Activated naive CD8-positive, alpha-beta T cell treated with anti-CD3 and anti-CD28 coated beads for 36 hours (primary cell): ENCODE results near the gene CDH11. TPM values are rescaled to one million over a fixed set of nuclear protein-coding genes. Genes with fewer than 3 reads are reported as not detected.

Source experiments
- DNase-seq: peaks from one replicate; pipeline ENCODE4 v3.0.0; 2021
- H3K27ac Mint-ChIP-seq: one replicate; pipeline ENCODE4 v1.8.0; 2022; ENCODE audit warnings: mild to moderate bottlenecking, moderate library complexity, mixed read lengths
- H3K27me3 Mint-ChIP-seq: one replicate; pipeline ENCODE4 v1.8.0; 2022; ENCODE audit warnings: mild to moderate bottlenecking, mixed read lengths
- H3K36me3 Mint-ChIP-seq: one replicate; pipeline ENCODE4 v1.8.0; 2021; ENCODE audit warnings: mild to moderate bottlenecking, mixed read lengths
- H3K4me1 Mint-ChIP-seq: one replicate; pipeline ENCODE4 v1.8.0; 2021; ENCODE audit warnings: mixed read lengths
- H3K4me3 Mint-ChIP-seq: one replicate; pipeline ENCODE4 v1.8.0; 2022; ENCODE audit warnings: mild to moderate bottlenecking, moderate library complexity, mixed read lengths
- H3K9me3 Mint-ChIP-seq: one replicate; pipeline ENCODE4 v1.8.0; 2022; ENCODE audit warnings: mixed read lengths
- total RNA-seq, 2 experiments: library from RNA; stranded (reverse); gene quantifications; one replicate each; pipeline ENCODE4 v1.2.3, GENCODE V29; 2021

CDH11 gene
- total RNA-seq, 2 experiments from 2014 or later, result not detected

GRCh38 chr16:65002265-65002664, 119.6 kb downstream of the CDH11 start:
- Mint-ChIP-seq H3K36me3 (no peaks in the 10 kb centered on the region), H3K27ac (no peak overlapping the region), H3K9me3 (no peaks in the 10 kb centered on the region), H3K4me1 (no peaks in the 10 kb centered on the region), H3K4me3 (no peak overlapping the region), H3K27me3 (no peaks in the 10 kb centered on the region)
- DNase-seq, result no peak

GRCh38 chr16:65000654-65001053, 121.2 kb downstream of the CDH11 start:
- DNase-seq, result no peak
- H3K36me3 Mint-ChIP-seq, result no peaks in the 10 kb centered on the region
- H3K4me1 Mint-ChIP-seq, result no peaks in the 10 kb centered on the region
- no peak overlapping the region for H3K27ac Mint-ChIP-seq
- no peak overlapping the region for H3K4me3 Mint-ChIP-seq
- no peaks in the 10 kb centered on the region for H3K27me3 Mint-ChIP-seq
- no peaks in the 10 kb centered on the region for H3K9me3 Mint-ChIP-seq

DNA sequence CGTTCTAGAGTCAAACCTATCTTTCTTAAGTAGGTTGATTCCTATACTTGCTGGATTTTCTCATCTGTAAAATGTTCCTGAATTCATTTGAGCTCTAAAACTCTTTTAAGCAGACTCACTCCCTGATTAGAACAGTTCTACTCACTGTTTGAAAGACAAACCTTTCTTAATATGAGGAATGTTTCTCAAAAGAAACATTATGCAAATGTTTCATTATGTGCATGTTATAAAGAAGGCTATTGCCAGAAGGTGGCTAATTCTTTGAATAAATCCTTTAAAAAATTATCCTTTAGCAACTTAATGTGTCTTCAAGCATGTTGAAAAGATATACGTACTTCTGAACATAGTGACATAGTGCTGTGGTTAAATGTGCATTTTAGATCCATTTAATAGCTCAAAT, 124.1 kb downstream of the CDH11 start:
- Mint-ChIP-seq H3K27ac (no peak overlapping the region), H3K9me3 (peaks cover 2% of the 10 kb centered on the region), H3K27me3 (no peaks in the 10 kb centered on the region), H3K36me3 (no peaks in the 10 kb centered on the region), H3K4me3 (no peak overlapping the region), H3K4me1 (no peaks in the 10 kb centered on the region)
- no peak for DNase-seq

- no peaks in the 10 kb centered on the region for H3K4me1 Mint-ChIP-seq
- H3K27me3 Mint-ChIP-seq, result no peaks in the 10 kb centered on the region
- H3K36me3 Mint-ChIP-seq, result no peaks in the 10 kb centered on the region
- DNase-seq, result no peak
- no peak overlapping the region for H3K27ac Mint-ChIP-seq
- peaks cover 2% of the 10 kb centered on the region for H3K9me3 Mint-ChIP-seq
- no peak overlapping the region for H3K4me3 Mint-ChIP-seq
Measured at GRCh38 chr16:64997121-64997520, 124.7 kb downstream of the CDH11 start.

- H3K27me3 Mint-ChIP-seq, result no peaks in the 10 kb centered on the region
- H3K36me3 Mint-ChIP-seq, result no peaks in the 10 kb centered on the region
- H3K9me3 Mint-ChIP-seq, result peaks cover 2% of the 10 kb centered on the region
- DNase-seq, result no peak
- H3K4me3 Mint-ChIP-seq, result no peak overlapping the region
- H3K27ac Mint-ChIP-seq, result no peak overlapping the region
- no peaks in the 10 kb centered on the region for H3K4me1 Mint-ChIP-seq
Measured at GRCh38 chr16:64996641-64997040, 125.2 kb downstream of the CDH11 start.

DNA sequence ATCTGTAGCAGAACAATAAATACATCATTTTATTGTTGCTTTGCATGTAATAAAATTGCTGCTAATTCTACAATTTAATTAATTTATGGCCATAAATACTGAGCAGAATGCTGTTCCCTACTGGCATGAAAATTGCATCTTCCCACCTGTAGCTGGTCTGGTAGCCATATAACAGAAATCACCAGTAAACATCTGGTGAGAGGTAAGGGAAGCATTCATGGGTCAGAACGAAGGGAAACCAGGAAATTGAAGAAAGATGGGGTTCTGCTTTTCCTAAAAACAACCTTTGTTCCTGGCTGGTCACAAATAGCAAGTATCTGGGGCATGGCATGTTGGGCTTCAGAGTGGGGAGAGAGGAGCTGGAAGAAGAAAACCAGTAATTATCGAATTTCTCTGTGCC, 128.4 kb downstream of the CDH11 start:
- Mint-ChIP-seq H3K27me3 (no peaks in the 10 kb centered on the region), H3K27ac (no peak overlapping the region), H3K4me3 (no peak overlapping the region), H3K9me3 (peaks cover 4% of the 10 kb centered on the region), H3K4me1 (no peaks in the 10 kb centered on the region), H3K36me3 (no peaks in the 10 kb centered on the region)
- DNase-seq, result no peak

DNA sequence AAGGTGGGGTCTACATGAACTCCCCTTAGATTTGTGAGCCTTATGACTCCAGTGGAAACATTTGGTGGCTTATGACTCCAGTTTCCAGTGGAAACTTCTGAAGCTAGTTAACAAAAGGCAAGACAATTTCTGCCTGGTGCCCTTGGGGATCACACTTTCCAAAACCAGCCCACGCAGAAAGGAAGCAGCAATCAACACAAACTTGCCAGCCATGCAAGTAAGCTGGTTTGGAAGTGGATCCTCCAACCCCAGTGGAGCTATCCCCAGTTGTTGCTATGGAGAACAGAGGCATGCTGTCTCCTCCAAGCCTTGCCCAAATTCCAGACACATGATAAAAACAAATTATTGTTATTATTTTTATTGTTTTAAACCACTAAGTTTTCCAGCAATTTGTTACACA, 130.9 kb downstream of the CDH11 start:
- no peak for DNase-seq
- Mint-ChIP-seq H3K36me3 (no peaks in the 10 kb centered on the region), H3K27ac (no peak overlapping the region), H3K4me3 (no peak overlapping the region), H3K4me1 (no peaks in the 10 kb centered on the region), H3K9me3 (peaks cover 9% of the 10 kb centered on the region), H3K27me3 (no peaks in the 10 kb centered on the region)

DNA sequence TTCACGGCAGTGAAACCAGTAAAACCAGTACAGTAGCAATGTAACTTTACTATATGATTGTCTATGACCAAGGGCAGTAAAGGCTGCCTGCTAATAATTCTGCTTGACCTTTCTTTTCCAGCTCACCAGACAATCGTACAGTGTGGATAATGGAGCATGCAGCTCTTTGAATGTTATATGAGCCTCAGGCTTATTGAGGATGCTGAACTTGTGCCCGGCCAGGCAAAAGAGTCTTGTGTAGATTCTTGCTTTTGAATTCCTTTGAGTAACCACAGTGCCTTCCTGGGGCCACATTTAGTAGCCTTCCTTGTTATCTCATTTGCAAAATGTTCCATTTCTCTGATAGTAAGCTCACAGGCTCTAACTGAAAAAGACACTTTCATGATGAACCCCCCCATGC, 131.8 kb downstream of the CDH11 start:
- Mint-ChIP-seq H3K4me1 (no peaks in the 10 kb centered on the region), H3K9me3 (peaks cover 12% of the 10 kb centered on the region), H3K27me3 (no peaks in the 10 kb centered on the region), H3K27ac (no peak overlapping the region), H3K4me3 (no peak overlapping the region), H3K36me3 (no peaks in the 10 kb centered on the region)
- no peak for DNase-seq

DNA sequence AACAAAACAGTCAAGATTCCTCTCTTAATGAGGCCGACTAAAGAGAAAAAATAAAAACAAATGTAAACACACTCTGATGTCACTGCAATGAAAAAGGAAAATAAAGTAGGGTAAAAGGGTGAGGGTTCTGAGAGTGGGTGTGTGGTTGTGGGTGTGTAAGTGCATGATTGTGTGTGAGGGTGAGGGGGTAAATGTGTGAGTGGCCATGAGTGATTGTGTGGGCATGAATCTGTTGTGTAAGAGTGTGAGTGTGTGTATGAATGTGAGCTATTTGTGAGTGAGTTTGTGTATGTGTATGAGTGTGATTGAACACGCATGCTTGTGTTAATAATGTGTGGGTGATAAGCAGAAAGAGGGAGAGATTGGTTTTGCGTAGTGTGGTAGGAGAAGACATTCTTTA, 132.8 kb downstream of the CDH11 start:
- no peak overlapping the region for H3K4me3 Mint-ChIP-seq

DNA sequence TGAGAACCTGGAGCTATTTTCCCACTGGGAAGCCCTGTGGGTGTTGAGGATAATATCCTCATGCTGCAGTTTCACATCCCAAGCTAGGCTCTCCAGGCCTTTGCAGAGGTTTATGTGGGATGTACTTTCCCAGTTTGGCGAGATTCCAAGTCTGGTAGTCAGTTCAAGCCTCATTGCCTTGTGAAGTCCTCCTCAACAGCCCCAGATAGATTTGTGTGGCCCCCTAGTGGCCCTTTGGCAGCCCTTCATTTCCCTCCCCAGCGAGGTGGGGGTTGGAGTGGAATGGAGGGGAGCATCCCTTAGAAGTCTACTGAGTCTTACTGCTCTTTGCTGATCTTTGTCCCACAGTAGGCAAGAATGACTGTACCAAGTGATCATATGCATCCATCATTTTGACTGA, 137.9 kb downstream of the CDH11 start:
- H3K9me3 Mint-ChIP-seq, result peaks cover 13% of the 10 kb centered on the region

More for the DNA sequence above, 132.8 kb downstream of the CDH11 start:
- Mint-ChIP-seq H3K27ac (no peak overlapping the region), H3K36me3 (no peaks in the 10 kb centered on the region), H3K9me3 (peaks cover 9% of the 10 kb centered on the region), H3K4me1 (no peaks in the 10 kb centered on the region), H3K27me3 (no peaks in the 10 kb centered on the region)
- DNase-seq, result no peak

GRCh38 chr16:64983231-64983630, 138.6 kb downstream of the CDH11 start:
- no peak overlapping the region for H3K4me3 Mint-ChIP-seq
- no peak overlapping the region for H3K27ac Mint-ChIP-seq
- no peaks in the 10 kb centered on the region for H3K27me3 Mint-ChIP-seq
- H3K36me3 Mint-ChIP-seq, result no peaks in the 10 kb centered on the region
- DNase-seq, result no peak
- H3K9me3 Mint-ChIP-seq, result peaks cover 13% of the 10 kb centered on the region
- no peaks in the 10 kb centered on the region for H3K4me1 Mint-ChIP-seq

More for the DNA sequence above, 137.9 kb downstream of the CDH11 start:
- Mint-ChIP-seq H3K4me1 (no peaks in the 10 kb centered on the region), H3K36me3 (no peaks in the 10 kb centered on the region), H3K4me3 (no peak overlapping the region), H3K27ac (no peak overlapping the region), H3K27me3 (no peaks in the 10 kb centered on the region)
- no peak for DNase-seq

- Mint-ChIP-seq H3K9me3 (peaks cover 10% of the 10 kb centered on the region), H3K36me3 (no peaks in the 10 kb centered on the region), H3K27me3 (no peaks in the 10 kb centered on the region), H3K4me3 (no peak overlapping the region), H3K4me1 (no peaks in the 10 kb centered on the region), H3K27ac (no peak overlapping the region)
- no peak for DNase-seq
Measured at GRCh38 chr16:64982581-64982980, 139.3 kb downstream of the CDH11 start.

- H3K36me3 Mint-ChIP-seq, result no peaks in the 10 kb centered on the region
- H3K4me3 Mint-ChIP-seq, result no peak overlapping the region
- H3K9me3 Mint-ChIP-seq, result peaks cover 9% of the 10 kb centered on the region
- no peaks in the 10 kb centered on the region for H3K4me1 Mint-ChIP-seq
- no peaks in the 10 kb centered on the region for H3K27me3 Mint-ChIP-seq
- DNase-seq, result no peak
- H3K27ac Mint-ChIP-seq, result no peak overlapping the region
Measured at GRCh38 chr16:64981568-64982281, 140.1 kb downstream of the CDH11 start.

GRCh38 chr16:64977206-64977920, 144.5 kb downstream of the CDH11 start:
- no peaks in the 10 kb centered on the region for H3K27me3 Mint-ChIP-seq
- H3K4me3 Mint-ChIP-seq, result no peak overlapping the region
- no peak overlapping the region for H3K27ac Mint-ChIP-seq
- DNase-seq, result no peak
- no peaks in the 10 kb centered on the region for H3K36me3 Mint-ChIP-seq
- H3K9me3 Mint-ChIP-seq, result peaks cover 7% of the 10 kb centered on the region
- H3K4me1 Mint-ChIP-seq, result no peaks in the 10 kb centered on the region

DNA sequence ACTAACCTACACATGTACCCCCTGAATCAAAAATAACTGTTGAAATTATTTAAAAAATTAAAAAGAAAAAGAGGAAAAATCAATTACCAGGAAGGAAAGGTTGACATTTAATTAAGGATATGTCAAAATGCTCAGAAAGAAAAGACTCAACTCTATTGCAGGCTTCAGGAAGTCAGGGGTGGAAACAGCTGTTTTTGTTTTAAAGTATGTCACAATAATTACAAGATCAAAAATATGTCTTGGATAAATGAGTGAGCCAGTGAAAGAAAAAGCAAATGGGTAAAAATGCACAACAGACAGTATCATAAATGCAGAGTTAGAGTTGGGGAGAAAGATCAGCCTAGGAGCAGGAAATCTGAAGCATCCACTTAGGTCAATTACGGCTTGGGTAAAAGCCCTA, 146.0 kb downstream of the CDH11 start:
- no peak overlapping the region for H3K27ac Mint-ChIP-seq
- no peak for DNase-seq
- H3K4me3 Mint-ChIP-seq, result no peak overlapping the region
- peaks cover 5% of the 10 kb centered on the region for H3K9me3 Mint-ChIP-seq
- no peaks in the 10 kb centered on the region for H3K4me1 Mint-ChIP-seq
- no peaks in the 10 kb centered on the region for H3K27me3 Mint-ChIP-seq
- H3K36me3 Mint-ChIP-seq, result no peaks in the 10 kb centered on the region

DNA sequence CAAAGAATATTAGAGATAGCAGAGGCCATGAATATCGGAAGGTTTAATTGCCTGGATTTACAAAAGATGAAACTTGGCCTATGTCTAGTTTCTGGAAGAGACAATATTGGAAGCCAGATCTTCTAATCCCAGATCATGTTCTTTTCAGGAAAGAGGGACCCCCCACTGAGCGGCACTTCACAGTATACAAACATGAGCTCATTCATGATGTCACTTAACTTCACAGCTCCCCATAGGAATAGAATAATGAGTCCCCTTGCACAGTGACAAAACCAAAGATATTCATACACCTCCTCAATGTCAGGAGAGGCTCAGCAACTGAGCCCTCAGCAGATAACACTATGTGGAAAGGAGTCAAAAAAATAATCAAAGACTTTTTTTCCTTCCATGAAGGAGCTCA, 147.5 kb downstream of the CDH11 start:
- no peaks in the 10 kb centered on the region for H3K27me3 Mint-ChIP-seq
- H3K4me3 Mint-ChIP-seq, result no peak overlapping the region
- H3K36me3 Mint-ChIP-seq, result no peaks in the 10 kb centered on the region
- no peaks in the 10 kb centered on the region for H3K4me1 Mint-ChIP-seq
- peaks cover 4% of the 10 kb centered on the region for H3K9me3 Mint-ChIP-seq
- DNase-seq, result no peak
- no peak overlapping the region for H3K27ac Mint-ChIP-seq
